ENCODE data around the gene GATD1. TPM values are rescaled to one million over a fixed set of nuclear protein-coding genes. Genes with fewer than 3 reads are reported as not detected.

The GATD1 gene
- total and polyA plus RNA-seq, 9 of the 15 experiments (the other 6 are each of a cell fraction or from before 2014, with no cell fraction given) = 2.8 to 144 (median 36.9) TPM

DNA sequence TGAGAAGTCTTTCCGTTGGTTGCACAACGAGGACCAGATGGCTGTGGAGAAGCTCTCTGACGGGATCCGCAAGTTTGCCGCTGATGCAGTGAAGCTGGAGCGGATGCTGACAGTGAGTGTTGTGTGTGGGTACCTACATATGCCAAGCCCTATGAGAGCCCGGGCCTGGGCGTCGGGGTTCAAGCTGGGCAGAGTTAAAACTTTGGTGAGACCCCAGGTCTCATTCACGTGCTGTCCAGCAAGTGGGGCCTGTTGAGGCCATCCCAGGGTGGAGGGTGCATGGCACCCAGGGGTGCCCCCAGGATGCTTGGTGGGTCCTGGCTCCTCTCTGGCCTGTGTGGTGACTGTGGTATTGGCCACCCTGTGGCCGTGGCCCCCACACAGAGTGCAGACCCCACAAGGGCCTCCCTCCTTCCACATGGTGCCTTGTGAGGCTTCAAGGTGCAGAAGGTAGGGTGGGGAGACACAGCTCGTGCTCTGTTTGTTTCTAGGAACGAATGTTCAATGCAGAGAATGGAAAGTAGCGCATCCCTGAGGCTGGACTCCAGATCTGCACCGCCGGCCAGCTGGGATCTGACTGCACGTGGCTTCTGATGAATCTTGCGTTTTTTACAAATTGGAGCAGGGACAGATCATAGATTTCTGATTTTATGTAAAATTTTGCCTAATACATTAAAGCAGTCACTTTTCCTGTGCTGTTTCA, 12.8 kb downstream of the GATD1 start:
- H3K79me2 ChIP-seq (ENCODE audit: control insufficient read depth, insufficient read depth, low read length) = peaks cover 3% of the 10 kb centered on the region; the same call in 1 of the 3 replicates
- H4K20me1 ChIP-seq (replicated peaks; ENCODE audit: control insufficient read depth, insufficient read depth, low read length) = peaks cover 36% of the 10 kb centered on the region
- no peak overlapping the region for H3K4me3 ChIP-seq
- intact Hi-C loops (cut with micrococcal nuclease) = no loop called here
- H2AFZ ChIP-seq (ENCODE audit: low read depth, low read length) = no peak overlapping the region
- ATAC-seq (peak; percentile 6), FAIRE-seq (peak; percentile 62), DNase-seq (ENCODE audit: extremely low read depth in 1 of 4, low spot score in 3 of 4) (no peak)
- H3K9ac ChIP-seq (ENCODE audit: insufficient read depth in 1 of 2, low read depth in 2 of 2, low read length in 2 of 2) = no peak overlapping the region; a peak in 1 of 4 replicates
- BruUV-seq (replicated peaks) = no TSS peak
- H3K9me1 ChIP-seq (ENCODE audit: control insufficient read depth, insufficient read depth, low read length) = peaks cover 6% of the 10 kb centered on the region
- H3K27me3 ChIP-seq (ENCODE audit: control insufficient read depth in 2 of 2, insufficient read depth in 2 of 2, low read length in 2 of 2) = no peaks in the 10 kb centered on the region
- POLR2A ChIA-PET = interaction anchor here (0.8 to 10.4 kb wide), 7 partner anchors 10 to 282 kb away, joined by 3 to 88 read pairs (median 3); partner anchors contain the start of gene TALDO1
- CTCF ChIA-PET (ENCODE audit: low intra/inter-chr PET ratio) = interaction anchor here (1.5 kb wide), 1 partner anchor 37 kb away, joined by 8 read pairs; no protein-coding TSS in a partner anchor
- no peak overlapping the region for H3K4me2 ChIP-seq (ENCODE audit: insufficient read depth, low read length)
- peaks cover 8 to 35% of the 10 kb centered on the region in 2 experiments; a peak in 4 of 5 replicates for H3K4me1 ChIP-seq (replicated peaks in 1 of 2; ENCODE audit: control insufficient read depth in 2 of 2, insufficient read depth in 2 of 2, low read length in 2 of 2)
- 82% methylated on average over 18 of the region's 18 CpGs for WGBS (ENCODE audit: insufficient coverage, low coverage, missing lambda C conversion rate)
- in situ Hi-C loops (cut with MboI) = no loop called here
- H3K36me3 ChIP-seq (ENCODE audit: control insufficient read depth, insufficient read depth, low read length) = peaks cover 82% of the 10 kb centered on the region
- no peaks in the 10 kb centered on the region for H3K9me3 ChIP-seq (replicated peaks; ENCODE audit: control insufficient read depth, insufficient read depth, low read depth, low read length)
- no peak overlapping the region for H3K27ac ChIP-seq (ENCODE audit: extremely low read depth, low read depth, low read length)
- no peak for TF ChIP-seq ARID1B (IDR thresholded peaks at IDR 0.05)
- TF ChIP-seq, protein P1, sequence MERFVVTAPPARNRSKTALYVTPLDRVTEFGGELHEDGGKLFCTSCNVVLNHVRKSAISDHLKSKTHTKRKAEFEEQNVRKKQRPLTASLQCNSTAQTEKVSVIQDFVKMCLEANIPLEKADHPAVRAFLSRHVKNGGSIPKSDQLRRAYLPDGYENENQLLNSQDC (CRISPR knock-in tag; IDR thresholded peaks at IDR 0.05) = no peak
- TF ChIP-seq BRD4 (IDR thresholded peaks at IDR 0.05) = no peak
- TF ChIP-seq GTF2A2 (tag; IDR thresholded peaks at IDR 0.05) = no peak
- TF ChIP-seq, protein P2, sequence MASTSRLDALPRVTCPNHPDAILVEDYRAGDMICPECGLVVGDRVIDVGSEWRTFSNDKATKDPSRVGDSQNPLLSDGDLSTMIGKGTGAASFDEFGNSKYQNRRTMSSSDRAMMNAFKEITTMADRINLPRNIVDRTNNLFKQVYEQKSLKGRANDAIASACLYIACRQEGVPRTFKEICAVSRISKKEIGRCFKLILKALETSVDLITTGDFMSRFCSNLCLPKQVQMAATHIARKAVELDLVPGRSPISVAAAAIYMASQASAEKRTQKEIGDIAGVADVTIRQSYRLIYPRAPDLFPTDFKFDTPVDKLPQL (IDR thresholded peaks at IDR 0.05; ENCODE audit: extremely low read depth, insufficient read length) = no peak
- TF ChIP-seq SIN3B (IDR thresholded peaks at IDR 0.05; ENCODE audit: low read depth) = no peak
- TF ChIP-seq RBM39 (optimal IDR thresholded peaks at IDR 0.05; ENCODE audit: low read depth, low read length) = no peak
- TF ChIP-seq, protein P3, sequence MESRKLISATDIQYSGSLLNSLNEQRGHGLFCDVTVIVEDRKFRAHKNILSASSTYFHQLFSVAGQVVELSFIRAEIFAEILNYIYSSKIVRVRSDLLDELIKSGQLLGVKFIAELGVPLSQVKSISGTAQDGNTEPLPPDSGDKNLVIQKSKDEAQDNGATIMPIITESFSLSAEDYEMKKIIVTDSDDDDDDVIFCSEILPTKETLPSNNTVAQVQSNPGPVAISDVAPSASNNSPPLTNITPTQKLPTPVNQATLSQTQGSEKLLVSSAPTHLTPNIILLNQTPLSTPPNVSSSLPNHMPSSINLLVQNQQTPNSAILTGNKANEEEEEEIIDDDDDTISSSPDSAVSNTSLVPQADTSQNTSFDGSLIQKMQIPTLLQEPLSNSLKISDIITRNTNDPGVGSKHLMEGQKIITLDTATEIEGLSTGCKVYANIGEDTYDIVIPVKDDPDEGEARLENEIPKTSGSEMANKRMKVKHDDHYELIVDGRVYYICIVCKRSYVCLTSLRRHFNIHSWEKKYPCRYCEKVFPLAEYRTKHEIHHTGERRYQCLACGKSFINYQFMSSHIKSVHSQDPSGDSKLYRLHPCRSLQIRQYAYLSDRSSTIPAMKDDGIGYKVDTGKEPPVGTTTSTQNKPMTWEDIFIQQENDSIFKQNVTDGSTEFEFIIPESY (CRISPR knock-in tag; IDR thresholded peaks at IDR 0.05) = peak; percentile 89
- no peak for TF ChIP-seq ETV5 (CRISPR knock-in tag; IDR thresholded peaks at IDR 0.05; ENCODE audit: low read depth)
- TF ChIP-seq, protein P4, sequence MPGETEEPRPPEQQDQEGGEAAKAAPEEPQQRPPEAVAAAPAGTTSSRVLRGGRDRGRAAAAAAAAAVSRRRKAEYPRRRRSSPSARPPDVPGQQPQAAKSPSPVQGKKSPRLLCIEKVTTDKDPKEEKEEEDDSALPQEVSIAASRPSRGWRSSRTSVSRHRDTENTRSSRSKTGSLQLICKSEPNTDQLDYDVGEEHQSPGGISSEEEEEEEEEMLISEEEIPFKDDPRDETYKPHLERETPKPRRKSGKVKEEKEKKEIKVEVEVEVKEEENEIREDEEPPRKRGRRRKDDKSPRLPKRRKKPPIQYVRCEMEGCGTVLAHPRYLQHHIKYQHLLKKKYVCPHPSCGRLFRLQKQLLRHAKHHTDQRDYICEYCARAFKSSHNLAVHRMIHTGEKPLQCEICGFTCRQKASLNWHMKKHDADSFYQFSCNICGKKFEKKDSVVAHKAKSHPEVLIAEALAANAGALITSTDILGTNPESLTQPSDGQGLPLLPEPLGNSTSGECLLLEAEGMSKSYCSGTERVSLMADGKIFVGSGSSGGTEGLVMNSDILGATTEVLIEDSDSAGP (CRISPR knock-in tag; IDR thresholded peaks at IDR 0.05) = no peak
- no peak for TF ChIP-seq ZNF12 (CRISPR knock-in tag; IDR thresholded peaks at IDR 0.05)
- no peak for TF ChIP-seq NCOA4 (IDR thresholded peaks at IDR 0.05; ENCODE audit: partially characterized antibody)
- TF ChIP-seq MAFF (IDR thresholded peaks at IDR 0.05; ENCODE audit: low read length) = no peak
- TF ChIP-seq ZNF584 (CRISPR knock-in tag; IDR thresholded peaks at IDR 0.05; ENCODE audit: low read depth) = no peak
- 0 out of 2 replicates have a peak, but pooled peaks have one; percentile 47 for TF ChIP-seq CHD2 (IDR thresholded peaks at IDR 0.05; ENCODE audit: low read depth, low read length)
- no peak for TF ChIP-seq RCOR1 (IDR thresholded peaks at IDR 0.05; ENCODE audit: borderline replicate concordance in 1 of 2, low read depth in 2 of 2, low read length in 2 of 2)
- TF ChIP-seq FOSL1 (tag; conservative IDR thresholded peaks at IDR 0.05) = no peak
- TF ChIP-seq RFX7 (CRISPR knock-in tag; IDR thresholded peaks at IDR 0.05) = no peak
- no peak for TF ChIP-seq ZNF431 (CRISPR knock-in tag; IDR thresholded peaks at IDR 0.05)

Data from K562 (cell line).